GM23248 (cell line): ENCODE results near the gene SMAD1.

Experiments
- EZH2 ChIP-seq: fragments of 200-600 bp; sonication (generic); IDR thresholded peaks from 2 replicates; pipeline ENCODE4 v1.6.1; 2018; ENCODE audit warnings: antibody characterized with exemption, mild to moderate bottlenecking; ENCODE audit not compliant: insufficient read depth, poor library complexity, severe bottlenecking
- EZH2phosphoT487 ChIP-seq: fragments of 200-600 bp; sonication (generic); IDR thresholded peaks from 2 replicates; pipeline ENCODE4 v1.6.1; 2018; ENCODE audit warnings: antibody characterized with exemption, moderate library complexity, mild to moderate bottlenecking, low read depth; ENCODE audit not compliant: insufficient read depth

GRCh38 chr4:145473203-145473602 is 8.4 kb upstream of the SMAD1 start:
- TF ChIP-seq EZH2phosphoT487 = no peak
- no peak for TF ChIP-seq EZH2
